GM21619 (cell line): ENCODE results near the gene DESI1.
A peak's percentile ranks its signal among the peaks of the same experiment; 100 is the strongest.
"Not testable (repeated sequence)": the region's sequence is repeated elsewhere in the genome, so short reads cannot be mapped to it uniquely, and the experiment has no call there.

Experiments used
- ATAC-seq: cut with Tn5 transposase; IDR thresholded peaks from one replicate; pipeline ENCODE4 v1.9.1; 2021; ENCODE audit not compliant: unreplicated experiment

The DESI1 gene

GRCh38 chr22:41636467-41636866 lies 15.6 kb upstream of the DESI1 start:
- no peak for ATAC-seq

GRCh38 chr22:41634610-41635009 lies 13.8 kb upstream of the DESI1 start:
- not testable (repeated sequence) for ATAC-seq

GRCh38 chr22:41631615-41632014 lies 10.8 kb upstream of the DESI1 start:
- ATAC-seq = not testable (repeated sequence)

- not testable (repeated sequence) for ATAC-seq
These were observed 10.3 kb upstream of the DESI1 start for GRCh38 chr22:41631115-41631514.

- ATAC-seq = no peak
These were observed 4.7 kb upstream of the DESI1 start for GRCh38 chr22:41625577-41625976.

GRCh38 chr22:41621911-41622179 lies 1.0 kb upstream of the DESI1 start:
- ATAC-seq = no peak

GRCh38 chr22:41621099-41621910 lies 462 bp upstream of the DESI1 start, which contains the start of gene XRCC6:
Gene XRCC6, plus strand, starts transcription at chr22:41621295. Its CDS starts 710 bp downstream, at chr22:41622005.
- peak; percentile 66 for ATAC-seq

GRCh38 chr22:41619979-41620588 lies 759 bp downstream of the DESI1 start:
- peak; percentile 15 for ATAC-seq

- no peak for ATAC-seq
These were observed 7.4 kb downstream of the DESI1 start for GRCh38 chr22:41613456-41613855.

GRCh38 chr22:41612603-41613306 lies 8.1 kb downstream of the DESI1 start:
- no peak for ATAC-seq

GRCh38 chr22:41608386-41608785 lies 12.5 kb downstream of the DESI1 start:
- no peak for ATAC-seq

- ATAC-seq = peak; percentile 85
These were observed 16.9 kb downstream of the DESI1 start for GRCh38 chr22:41603873-41604332.

GRCh38 chr22:41600976-41601375 lies 19.9 kb downstream of the DESI1 start:
- no peak for ATAC-seq

GRCh38 chr22:41598891-41599635 lies 21.8 kb downstream of the DESI1 start:
- ATAC-seq = no peak

- ATAC-seq = no peak
These were observed 22.8 kb downstream of the DESI1 start for GRCh38 chr22:41598081-41598480.

GRCh38 chr22:41597635-41597953 lies 23.2 kb downstream of the DESI1 start:
- ATAC-seq = no peak

- no peak for ATAC-seq
These were observed 23.8 kb downstream of the DESI1 start for GRCh38 chr22:41596776-41597634.

GRCh38 chr22:41595703-41596102 lies 25.1 kb downstream of the DESI1 start:
- ATAC-seq = no peak

GRCh38 chr22:41593336-41593960 lies 27.4 kb downstream of the DESI1 start:
- not testable (repeated sequence) for ATAC-seq
